ENCODE data around the gene FIBCD1.

FIBCD1 gene

GRCh38 chr9:130892477-130893304 is 46.4 kb downstream of the FIBCD1 start:
- ChIA-PET POLR2A (no interaction called here), CTCF (interaction anchor here (1.0 kb wide), 1 partner anchor 106 kb away, joined by 3 read pairs; no protein-coding TSS in a partner anchor)
- no peak for DNase-seq (ENCODE audit: extremely low spot score)
- TF ChIP-seq CTBP1 (IDR thresholded peaks at IDR 0.05; ENCODE audit: borderline replicate concordance) (no peak), HDGF (IDR thresholded peaks at IDR 0.05; ENCODE audit: borderline replicate concordance) (no peak), FOXM1 (IDR thresholded peaks at IDR 0.05; ENCODE audit: borderline replicate concordance) (no peak), SUZ12 (IDR thresholded peaks at IDR 0.05) (no peak), ARNT (IDR thresholded peaks at IDR 0.05) (no peak), L3MBTL2 (conservative IDR thresholded peaks at IDR 0.05) (no peak), FOXK2 (IDR thresholded peaks at IDR 0.05) (no peak), ELF4 (IDR thresholded peaks at IDR 0.05) (no peak), BHLHE40 (IDR thresholded peaks at IDR 0.05; ENCODE audit: borderline replicate concordance) (no peak), SP1 (IDR thresholded peaks at IDR 0.05) (no peak), FOXA1 (IDR thresholded peaks at IDR 0.05) (no peak), LEF1 (IDR thresholded peaks at IDR 0.05; ENCODE audit: borderline replicate concordance) (no peak), ZNF384 (IDR thresholded peaks at IDR 0.05) (no peak), PKNOX1 (IDR thresholded peaks at IDR 0.05) (no peak), NFRKB (IDR thresholded peaks at IDR 0.05) (no peak), TARDBP (IDR thresholded peaks at IDR 0.05) (no peak)

- TF ChIP-seq ZNF384 (IDR thresholded peaks at IDR 0.05) (no peak), TARDBP (IDR thresholded peaks at IDR 0.05) (no peak), FOXM1 (IDR thresholded peaks at IDR 0.05; ENCODE audit: borderline replicate concordance) (no peak), PKNOX1 (IDR thresholded peaks at IDR 0.05) (no peak), HDGF (IDR thresholded peaks at IDR 0.05; ENCODE audit: borderline replicate concordance) (no peak), CTBP1 (IDR thresholded peaks at IDR 0.05; ENCODE audit: borderline replicate concordance) (no peak), FOXA1 (IDR thresholded peaks at IDR 0.05) (no peak), ELF4 (IDR thresholded peaks at IDR 0.05) (no peak), NFRKB (IDR thresholded peaks at IDR 0.05) (no peak), SUZ12 (IDR thresholded peaks at IDR 0.05) (no peak), LEF1 (IDR thresholded peaks at IDR 0.05; ENCODE audit: borderline replicate concordance) (no peak), FOXK2 (IDR thresholded peaks at IDR 0.05) (no peak), L3MBTL2 (conservative IDR thresholded peaks at IDR 0.05) (no peak), BHLHE40 (IDR thresholded peaks at IDR 0.05; ENCODE audit: borderline replicate concordance) (no peak), ARNT (IDR thresholded peaks at IDR 0.05) (no peak), SP1 (IDR thresholded peaks at IDR 0.05) (no peak)
- DNase-seq (ENCODE audit: extremely low spot score): no peak
- CTCF ChIA-PET: no interaction called here
- POLR2A ChIA-PET: no interaction called here
Observed at GRCh38 chr9:130891688-130892476, 47.2 kb downstream of the FIBCD1 start.

- ChIA-PET POLR2A (no interaction called here), CTCF (interaction anchor here (1.2 kb wide), 1 partner anchor 107 kb away, joined by 6 read pairs; no protein-coding TSS in a partner anchor)
- DNase-seq (ENCODE audit: extremely low spot score): no peak
- no peak for TF ChIP-seq CTBP1 (IDR thresholded peaks at IDR 0.05; ENCODE audit: borderline replicate concordance)
Observed at GRCh38 chr9:130890870-130891687, 48.0 kb downstream of the FIBCD1 start.

- POLR2A ChIA-PET: no interaction called here
- TF ChIP-seq TARDBP (IDR thresholded peaks at IDR 0.05): no peak
- TF ChIP-seq ZNF384 (IDR thresholded peaks at IDR 0.05): no peak
- TF ChIP-seq CTBP1 (IDR thresholded peaks at IDR 0.05; ENCODE audit: borderline replicate concordance): no peak
- TF ChIP-seq PKNOX1 (IDR thresholded peaks at IDR 0.05): no peak
- no peak for TF ChIP-seq NFRKB (IDR thresholded peaks at IDR 0.05)
- CTCF ChIA-PET: interaction anchor here (1.2 kb wide), 1 partner anchor 108 kb away, joined by 6 read pairs; no protein-coding TSS in a partner anchor
- DNase-seq (ENCODE audit: extremely low spot score): no peak
Observed at GRCh38 chr9:130890124-130890523, 48.9 kb downstream of the FIBCD1 start.

GRCh38 chr9:130888146-130888885 is 50.7 kb downstream of the FIBCD1 start:
- POLR2A ChIA-PET: no interaction called here

More at GRCh38 chr9:130888146-130888885, 50.7 kb downstream of the FIBCD1 start:
- CTCF ChIA-PET: no interaction called here
- no peak for TF ChIP-seq ELF4 (IDR thresholded peaks at IDR 0.05)
- no peak for TF ChIP-seq TARDBP (IDR thresholded peaks at IDR 0.05)
- no peak for TF ChIP-seq SP1 (IDR thresholded peaks at IDR 0.05)
- TF ChIP-seq SUZ12 (IDR thresholded peaks at IDR 0.05): no peak
- no peak for TF ChIP-seq LEF1 (IDR thresholded peaks at IDR 0.05; ENCODE audit: borderline replicate concordance)
- no peak for DNase-seq (ENCODE audit: extremely low spot score)
